WI38 (cell line): ENCODE results near the gene NNMT.

Experiments used
- H3K4me3 ChIP-seq: 2 replicates; pipeline ENCODE4 v1.5.1; 2011; ENCODE audit warnings: low read depth, mild to moderate bottlenecking, control low read depth, low read length
- TF ChIP-seq, protein P1 (sequence below): IDR thresholded peaks from 2 replicates; pipeline ENCODE4 v1.5.1; 2012; ENCODE audit warnings: low read depth, mild to moderate bottlenecking, control low read depth, low read length

The NNMT gene

GRCh38 chr11:114264381-114264780, 31.8 kb upstream of the NNMT start:
- H3K4me3 ChIP-seq: no peak overlapping the region
- TF ChIP-seq, protein P1, sequence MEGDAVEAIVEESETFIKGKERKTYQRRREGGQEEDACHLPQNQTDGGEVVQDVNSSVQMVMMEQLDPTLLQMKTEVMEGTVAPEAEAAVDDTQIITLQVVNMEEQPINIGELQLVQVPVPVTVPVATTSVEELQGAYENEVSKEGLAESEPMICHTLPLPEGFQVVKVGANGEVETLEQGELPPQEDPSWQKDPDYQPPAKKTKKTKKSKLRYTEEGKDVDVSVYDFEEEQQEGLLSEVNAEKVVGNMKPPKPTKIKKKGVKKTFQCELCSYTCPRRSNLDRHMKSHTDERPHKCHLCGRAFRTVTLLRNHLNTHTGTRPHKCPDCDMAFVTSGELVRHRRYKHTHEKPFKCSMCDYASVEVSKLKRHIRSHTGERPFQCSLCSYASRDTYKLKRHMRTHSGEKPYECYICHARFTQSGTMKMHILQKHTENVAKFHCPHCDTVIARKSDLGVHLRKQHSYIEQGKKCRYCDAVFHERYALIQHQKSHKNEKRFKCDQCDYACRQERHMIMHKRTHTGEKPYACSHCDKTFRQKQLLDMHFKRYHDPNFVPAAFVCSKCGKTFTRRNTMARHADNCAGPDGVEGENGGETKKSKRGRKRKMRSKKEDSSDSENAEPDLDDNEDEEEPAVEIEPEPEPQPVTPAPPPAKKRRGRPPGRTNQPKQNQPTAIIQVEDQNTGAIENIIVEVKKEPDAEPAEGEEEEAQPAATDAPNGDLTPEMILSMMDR: no peak

DNA sequence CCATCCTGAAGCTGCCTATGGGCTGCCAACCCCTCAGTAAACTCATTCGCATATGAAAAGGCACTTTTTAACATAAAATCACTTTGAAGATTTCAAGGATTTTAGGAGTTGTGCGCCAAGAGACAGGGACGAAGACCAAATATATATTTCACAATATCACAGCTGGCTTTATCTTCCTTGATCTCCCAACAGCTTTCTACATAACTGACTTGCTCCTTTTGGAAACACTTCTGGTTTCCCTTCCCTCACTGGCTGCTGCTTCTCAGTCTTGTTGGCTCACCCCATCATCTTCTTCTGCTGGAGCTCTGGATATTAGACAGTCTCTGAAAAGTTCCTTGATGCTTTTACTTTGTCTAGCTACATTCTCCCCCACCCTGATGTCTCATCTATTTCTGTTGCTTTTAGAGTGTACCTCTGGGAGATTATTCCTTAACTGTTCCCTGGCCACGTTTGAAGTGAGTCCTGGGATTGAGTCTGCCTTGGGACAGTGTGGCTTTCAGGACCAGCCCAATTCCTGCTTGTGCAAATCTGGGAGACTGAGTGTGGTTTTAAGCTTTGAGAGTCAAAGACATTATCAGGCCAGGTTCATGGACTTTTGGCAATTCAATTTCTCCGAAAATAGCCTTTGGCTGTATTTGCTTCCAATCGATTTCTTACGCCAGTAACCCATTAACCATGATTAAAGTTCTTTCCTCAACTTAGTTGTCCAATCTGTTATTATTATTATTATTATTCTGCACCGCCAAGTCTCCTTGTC, 30.9 kb upstream of the NNMT start:
- TF ChIP-seq, protein P1: no peak
- no peak overlapping the region for H3K4me3 ChIP-seq

- no peak overlapping the region for H3K4me3 ChIP-seq
- TF ChIP-seq, protein P1: no peak
Observed at GRCh38 chr11:114269498-114269897, 26.7 kb upstream of the NNMT start.

GRCh38 chr11:114270531-114271270, 25.5 kb upstream of the NNMT start:
- TF ChIP-seq, protein P1: no peak
- no peak overlapping the region for H3K4me3 ChIP-seq

DNA sequence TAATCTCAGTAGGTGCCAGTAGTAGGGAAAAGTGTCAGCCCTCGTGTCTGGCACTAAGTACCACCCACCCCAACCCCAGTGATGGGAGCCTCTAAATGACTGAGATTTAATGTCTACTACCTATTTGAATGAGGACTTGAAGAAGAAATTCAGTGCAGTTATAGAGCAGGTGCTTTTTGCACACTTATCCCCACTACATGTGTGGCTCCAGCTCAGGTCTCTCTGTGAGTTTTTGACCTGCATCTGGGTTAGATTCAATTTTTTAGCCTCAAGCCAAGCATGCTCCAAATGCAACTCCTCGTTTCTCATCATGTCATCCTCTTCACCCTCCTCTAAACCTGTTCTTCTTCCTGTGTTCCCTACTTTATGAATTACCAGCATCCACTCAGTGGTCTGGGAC, 24.9 kb upstream of the NNMT start:
- H3K4me3 ChIP-seq: no peak overlapping the region
- TF ChIP-seq, protein P1: no peak

GRCh38 chr11:114272311-114272710, 23.9 kb upstream of the NNMT start:
- TF ChIP-seq, protein P1: no peak

GRCh38 chr11:114273071-114273470, 23.1 kb upstream of the NNMT start:
- TF ChIP-seq, protein P1: no peak
- no peak overlapping the region for H3K4me3 ChIP-seq

More at GRCh38 chr11:114272311-114272710, 23.9 kb upstream of the NNMT start:
- H3K4me3 ChIP-seq: no peak overlapping the region
